SJCRH30 (cell line): Measurements from ENCODE around the gene BCAN. TPM values are rescaled to one million over a fixed set of nuclear protein-coding genes. Genes with fewer than 3 reads are reported as not detected.

Source experiments
- DNase-seq, 2 experiments: peaks; one replicate each; pipeline ENCODE4 v3.0.0-alpha.2; 2015 to 2020
- H3K27ac ChIP-seq: fragments of 250-450 bp; sonication (Bioruptor Pico); 2 replicates; pipeline ENCODE4 v1.5.1; 2020; ENCODE audit warnings: mild to moderate bottlenecking, moderate library complexity
- H3K27me3 ChIP-seq: fragments of 250-450 bp; sonication (Bioruptor Pico); 2 replicates; pipeline ENCODE4 v1.5.1; 2020; ENCODE audit warnings: mild to moderate bottlenecking, moderate library complexity
- H3K36me3 ChIP-seq: fragments of 250-450 bp; sonication (Bioruptor Pico); 2 replicates; pipeline ENCODE4 v1.5.1; 2020; ENCODE audit warnings: mild to moderate bottlenecking, moderate library complexity
- H3K4me1 ChIP-seq: fragments of 250-450 bp; sonication (Bioruptor Pico); 2 replicates; pipeline ENCODE4 v1.5.1; 2020; ENCODE audit warnings: mild to moderate bottlenecking, moderate library complexity
- H3K4me3 ChIP-seq: fragments of 250-450 bp; sonication (Bioruptor Pico); 2 replicates; pipeline ENCODE4 v1.5.1; 2020; ENCODE audit warnings: mild to moderate bottlenecking, moderate library complexity
- H3K9me3 ChIP-seq: fragments of 250-450 bp; sonication (Bioruptor Pico); replicated peaks from 2 replicates; pipeline ENCODE4 v1.5.1; 2020; ENCODE audit warnings: mild to moderate bottlenecking, moderate library complexity
- total RNA-seq: library from RNA; depleted of rRNA; stranded (reverse); fragments of >200 nt; shearing (Covaris generic); gene quantifications from 2 replicates; pipeline ENCODE4 v1.2.3, GENCODE V29; 2014; rRNA removed

BCAN gene
- total RNA-seq, 1 experiment from 2014 or later, result not detected

DNA sequence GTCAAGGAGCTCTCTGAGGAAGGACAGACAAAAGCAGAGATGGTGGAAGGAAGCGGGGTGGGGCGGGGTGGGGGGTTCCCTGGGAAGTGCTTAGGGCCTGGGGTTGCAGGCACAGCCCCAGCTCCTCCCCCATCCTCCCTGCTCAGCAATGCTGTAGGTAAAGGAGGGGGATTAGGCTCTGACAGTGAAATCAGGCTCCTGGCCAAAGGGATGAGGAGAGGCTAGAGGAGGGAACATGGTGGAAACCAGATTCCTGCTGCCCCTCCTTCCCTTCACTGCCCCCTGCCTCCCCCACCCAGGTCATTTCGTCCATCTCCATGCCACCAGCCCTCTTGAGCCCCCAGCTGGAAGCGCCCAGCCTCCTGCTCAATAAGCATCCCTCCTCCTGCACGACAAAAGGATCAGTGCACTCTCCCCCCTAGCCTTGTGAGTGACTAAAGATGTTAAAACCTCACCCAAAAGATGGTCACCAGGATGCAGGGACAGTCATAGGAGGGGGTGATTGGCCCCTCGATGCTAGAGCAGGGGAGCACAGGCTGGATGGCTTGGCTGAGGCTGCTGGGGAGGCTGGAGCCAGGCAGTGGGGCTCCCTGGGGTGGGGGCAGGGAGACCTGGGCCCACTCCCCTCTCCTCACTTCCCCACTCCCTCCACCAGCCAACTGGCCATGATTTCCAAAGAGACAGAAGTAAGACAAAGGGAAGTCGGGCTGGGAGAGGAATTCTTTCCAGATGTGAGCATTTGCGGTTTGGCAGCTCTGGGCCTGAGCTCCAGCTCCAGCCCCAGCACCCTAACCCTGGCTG, 65.7 kb downstream of the BCAN start:
- Histone ChIP-seq H3K4me1 (peaks cover 25% of the 10 kb centered on the region), H3K36me3 (no peaks in the 10 kb centered on the region), H3K9me3 (no peaks in the 10 kb centered on the region), H3K27ac (no peak overlapping the region), H3K4me3 (no peak overlapping the region), H3K27me3 (peaks cover 18% of the 10 kb centered on the region)
- no peak for DNase-seq

GRCh38 chr1:156708218-156708661, 66.3 kb downstream of the BCAN start:
- Histone ChIP-seq H3K27ac (no peak overlapping the region), H3K4me1 (peaks cover 25% of the 10 kb centered on the region), H3K9me3 (no peaks in the 10 kb centered on the region), H3K4me3 (no peak overlapping the region), H3K27me3 (peaks cover 17% of the 10 kb centered on the region), H3K36me3 (no peaks in the 10 kb centered on the region)
- no peak for DNase-seq

- no peaks in the 10 kb centered on the region for H3K9me3 ChIP-seq
- peaks cover 19% of the 10 kb centered on the region for H3K4me1 ChIP-seq
- peaks cover 9% of the 10 kb centered on the region; the same call in 1 of the 2 replicates for H3K27me3 ChIP-seq
- DNase-seq, result no peak
- no peaks in the 10 kb centered on the region for H3K36me3 ChIP-seq
- H3K27ac ChIP-seq, result no peak overlapping the region
- H3K4me3 ChIP-seq, result no peak overlapping the region
These were observed 67.1 kb downstream of the BCAN start for GRCh38 chr1:156709031-156709430.

Other genes starting within 250 kb of the BCAN start
- 10.0 and 13.3 TPM in 2 replicates for gene MEF2D, start 141.3 kb upstream of the BCAN start, total RNA-seq
- 16.8 and 21.3 TPM in 2 replicates for gene IQGAP3, start 69.6 kb upstream of the BCAN start, total RNA-seq
- gene TTC24, start 62.4 kb upstream of the BCAN start, total RNA-seq, result not detected in 2 replicates
- gene NAXE, start 50.3 kb upstream of the BCAN start, total RNA-seq, result 29.7 and 30.1 TPM in 2 replicates
- 22.8 and 25.1 TPM in 2 replicates for gene GPATCH4, start 40.6 kb upstream of the BCAN start, total RNA-seq
- gene HAPLN2, start 22.7 kb upstream of the BCAN start, total RNA-seq, result 0.20 and 0.23 TPM in 2 replicates
- 356 and 359 TPM in 2 replicates for gene NES, start 35.3 kb downstream of the BCAN start, total RNA-seq
- gene CRABP2, start 63.5 kb downstream of the BCAN start, total RNA-seq, result 0.43 and 0.85 TPM in 2 replicates
- 8.6 and 9.9 TPM in 2 replicates for gene METTL25B, start 86.4 kb downstream of the BCAN start, total RNA-seq
- 29.1 and 33.7 TPM in 2 replicates for gene ISG20L2, start 86.6 kb downstream of the BCAN start, total RNA-seq
- gene MRPL24, start 99.0 kb downstream of the BCAN start, total RNA-seq, result 53.4 and 61.3 TPM in 2 replicates
- 276 and 278 TPM in 2 replicates for gene HDGF, start 109.6 kb downstream of the BCAN start, total RNA-seq
- gene PRCC, start 125.4 kb downstream of the BCAN start, total RNA-seq, result 56.4 and 61.2 TPM in 2 replicates
- 0.30 TPM in 1 of 2 replicates, not detected in the other for gene SH2D2A, start 174.7 kb downstream of the BCAN start, total RNA-seq
- gene INSRR, start 217.0 kb downstream of the BCAN start, total RNA-seq, result not detected in 2 replicates
- gene NTRK1, start 218.7 kb downstream of the BCAN start, total RNA-seq, result not detected in 2 replicates